Body of pancreas (tissue), 4 donors: ENCODE results near the gene TNFAIP8L3.

Source experiments
- CTCF ChIP-seq, 7 experiments: fragments of 450-650 bp in 4 of 7; fragments of 200-600 bp in 3 of 7; sonication (generic) in 3 of 7; IDR thresholded peaks; one replicate each; pipeline ENCODE4 v1.5.1; 2016 to 2019; ENCODE audit warnings: antibody characterized with exemption in 7 of 7
- POLR2A ChIP-seq, 3 donors: fragments of 450-650 bp; IDR thresholded peaks; one replicate each; pipeline ENCODE4 v1.6.1; 2016; ENCODE audit warnings: antibody characterized with exemption in 3 of 3, mild to moderate bottlenecking in 2 of 3

- no peak for TF ChIP-seq CTCF (IDR thresholded peaks at IDR 0.05)
- no peak for TF ChIP-seq POLR2A (IDR thresholded peaks at IDR 0.05)
Observed at GRCh38 chr15:51082246-51082645, 12.5 kb downstream of the TNFAIP8L3 start.
